Suprapubic skin (tissue), 4 donors: ENCODE data around the gene MORC1. TPM values are rescaled to one million over a fixed set of nuclear protein-coding genes. Genes with fewer than 3 reads are reported as not detected.

Source experiments
- DNase-seq, 2 donors: peaks; one replicate each; pipeline ENCODE4 v3.0.0-alpha.2; 2019; ENCODE audit warnings: low spot score in 2 of 2
- H3K27ac ChIP-seq: fragments of 200-600 bp; sonication (generic); one replicate; pipeline ENCODE4 v1.5.1; 2019
- H3K27me3 ChIP-seq: fragments of 200-600 bp; sonication (generic); one replicate; pipeline ENCODE4 v1.5.1; 2019
- H3K36me3 ChIP-seq: fragments of 200-600 bp; sonication (generic); one replicate; pipeline ENCODE4 v1.5.1; 2019
- H3K4me1 ChIP-seq: fragments of 200-600 bp; sonication (generic); one replicate; pipeline ENCODE4 v1.5.1; 2019
- H3K4me3 ChIP-seq: fragments of 200-600 bp; sonication (generic); one replicate; pipeline ENCODE4 v1.5.1; 2019; ENCODE audit warnings: mild to moderate bottlenecking
- H3K9me3 ChIP-seq: fragments of 200-600 bp; sonication (generic); one replicate; pipeline ENCODE4 v1.5.1; 2019
- EP300 ChIP-seq: sonication (generic); formaldehyde crosslinking; IDR thresholded peaks from one replicate; pipeline ENCODE4 v1.6.1; 2017; ENCODE audit warnings: antibody characterized with exemption
- POLR2A ChIP-seq, 2 donors: fragments of 450-650 bp; IDR thresholded peaks; one replicate each; pipeline ENCODE4 v1.6.1; 2017; ENCODE audit warnings: antibody characterized with exemption in 2 of 2, mild to moderate bottlenecking in 2 of 2, moderate library complexity in 2 of 2
- POLR2AphosphoS5 ChIP-seq, 3 donors: sonication (generic); formaldehyde crosslinking; IDR thresholded peaks; one replicate each; pipeline ENCODE4 v1.6.1; 2017; ENCODE audit warnings: antibody characterized with exemption in 3 of 3
- WGBS: methylation state at CpG from one replicate; pipeline ENCODE4 v1.1.5; 2018; 5-methylcytosine and 5-hydroxymethylcytosine counted together
- total RNA-seq, 4 donors: library from RNA; depleted of rRNA; stranded (reverse); fragments of >200 nt; gene quantifications; one replicate each; pipeline ENCODE4 v1.1.0, GENCODE V29; 2016
- TF ChIP-seq, protein P1 (sequence below), 2 donors: fragments of 200-600 bp in 1 of 2; fragments of 450-650 bp in 1 of 2; sonication (generic) in 1 of 2; IDR thresholded peaks; one replicate each; pipeline ENCODE4 v1.5.1; 2016 to 2019; ENCODE audit warnings: antibody characterized with exemption in 2 of 2, mild to moderate bottlenecking in 1 of 2, moderate library complexity in 1 of 2

The MORC1 gene
- total RNA-seq, 4 donors from 2014 or later: not detected

GRCh38 chr3:108947855-108948254 is 170.1 kb downstream of the MORC1 start:
- DNase-seq: no peak
- no peaks in the 10 kb centered on the region for H3K9me3 ChIP-seq
- no peaks in the 10 kb centered on the region for H3K4me1 ChIP-seq
- H3K27me3 ChIP-seq: no peaks in the 10 kb centered on the region
- TF ChIP-seq EP300: no peak
- TF ChIP-seq POLR2A (IDR thresholded peaks at IDR 0.05): no peak
- TF ChIP-seq, protein P1, sequence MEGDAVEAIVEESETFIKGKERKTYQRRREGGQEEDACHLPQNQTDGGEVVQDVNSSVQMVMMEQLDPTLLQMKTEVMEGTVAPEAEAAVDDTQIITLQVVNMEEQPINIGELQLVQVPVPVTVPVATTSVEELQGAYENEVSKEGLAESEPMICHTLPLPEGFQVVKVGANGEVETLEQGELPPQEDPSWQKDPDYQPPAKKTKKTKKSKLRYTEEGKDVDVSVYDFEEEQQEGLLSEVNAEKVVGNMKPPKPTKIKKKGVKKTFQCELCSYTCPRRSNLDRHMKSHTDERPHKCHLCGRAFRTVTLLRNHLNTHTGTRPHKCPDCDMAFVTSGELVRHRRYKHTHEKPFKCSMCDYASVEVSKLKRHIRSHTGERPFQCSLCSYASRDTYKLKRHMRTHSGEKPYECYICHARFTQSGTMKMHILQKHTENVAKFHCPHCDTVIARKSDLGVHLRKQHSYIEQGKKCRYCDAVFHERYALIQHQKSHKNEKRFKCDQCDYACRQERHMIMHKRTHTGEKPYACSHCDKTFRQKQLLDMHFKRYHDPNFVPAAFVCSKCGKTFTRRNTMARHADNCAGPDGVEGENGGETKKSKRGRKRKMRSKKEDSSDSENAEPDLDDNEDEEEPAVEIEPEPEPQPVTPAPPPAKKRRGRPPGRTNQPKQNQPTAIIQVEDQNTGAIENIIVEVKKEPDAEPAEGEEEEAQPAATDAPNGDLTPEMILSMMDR (IDR thresholded peaks at IDR 0.05): no peak
- no peak for TF ChIP-seq POLR2AphosphoS5 (IDR thresholded peaks at IDR 0.05)
- H3K36me3 ChIP-seq: no peaks in the 10 kb centered on the region
- no peak overlapping the region for H3K4me3 ChIP-seq
- H3K27ac ChIP-seq: no peak overlapping the region
- 62% methylated on average over 2 of the region's 2 CpGs for WGBS

- Histone ChIP-seq H3K36me3 (no peaks in the 10 kb centered on the region), H3K27me3 (no peaks in the 10 kb centered on the region), H3K4me1 (no peaks in the 10 kb centered on the region), H3K27ac (no peak overlapping the region), H3K4me3 (no peak overlapping the region), H3K9me3 (no peaks in the 10 kb centered on the region)
- WGBS: 84% methylated on average over 11 of the region's 11 CpGs
- no peak for DNase-seq
- TF ChIP-seq POLR2AphosphoS5 (IDR thresholded peaks at IDR 0.05): no peak
- TF ChIP-seq EP300: no peak
- TF ChIP-seq, protein P1 (IDR thresholded peaks at IDR 0.05): no peak
- no peak for TF ChIP-seq POLR2A (IDR thresholded peaks at IDR 0.05)
Measured at GRCh38 chr3:108946292-108947285, 171.3 kb downstream of the MORC1 start.

- 48% methylated on average over 5 of the region's 5 CpGs for WGBS
- H3K4me1 ChIP-seq: no peaks in the 10 kb centered on the region
- DNase-seq: no peak
- no peaks in the 10 kb centered on the region for H3K9me3 ChIP-seq
- no peaks in the 10 kb centered on the region for H3K36me3 ChIP-seq
- TF ChIP-seq, protein P1 (IDR thresholded peaks at IDR 0.05): no peak
- H3K27me3 ChIP-seq: no peaks in the 10 kb centered on the region
- H3K27ac ChIP-seq: no peak overlapping the region
- no peak overlapping the region for H3K4me3 ChIP-seq
Measured at GRCh38 chr3:108940568-108941263, 177.2 kb downstream of the MORC1 start.

GRCh38 chr3:108940166-108940565 is 177.8 kb downstream of the MORC1 start:
- TF ChIP-seq EP300 (no peak), POLR2AphosphoS5 (IDR thresholded peaks at IDR 0.05) (no peak), POLR2A (IDR thresholded peaks at IDR 0.05) (no peak)
- Histone ChIP-seq H3K36me3 (no peaks in the 10 kb centered on the region), H3K4me3 (no peak overlapping the region), H3K4me1 (no peaks in the 10 kb centered on the region), H3K9me3 (no peaks in the 10 kb centered on the region), H3K27me3 (no peaks in the 10 kb centered on the region), H3K27ac (no peak overlapping the region)
- WGBS: 71% methylated on average over 4 of the region's 4 CpGs
- DNase-seq: no peak

DNA sequence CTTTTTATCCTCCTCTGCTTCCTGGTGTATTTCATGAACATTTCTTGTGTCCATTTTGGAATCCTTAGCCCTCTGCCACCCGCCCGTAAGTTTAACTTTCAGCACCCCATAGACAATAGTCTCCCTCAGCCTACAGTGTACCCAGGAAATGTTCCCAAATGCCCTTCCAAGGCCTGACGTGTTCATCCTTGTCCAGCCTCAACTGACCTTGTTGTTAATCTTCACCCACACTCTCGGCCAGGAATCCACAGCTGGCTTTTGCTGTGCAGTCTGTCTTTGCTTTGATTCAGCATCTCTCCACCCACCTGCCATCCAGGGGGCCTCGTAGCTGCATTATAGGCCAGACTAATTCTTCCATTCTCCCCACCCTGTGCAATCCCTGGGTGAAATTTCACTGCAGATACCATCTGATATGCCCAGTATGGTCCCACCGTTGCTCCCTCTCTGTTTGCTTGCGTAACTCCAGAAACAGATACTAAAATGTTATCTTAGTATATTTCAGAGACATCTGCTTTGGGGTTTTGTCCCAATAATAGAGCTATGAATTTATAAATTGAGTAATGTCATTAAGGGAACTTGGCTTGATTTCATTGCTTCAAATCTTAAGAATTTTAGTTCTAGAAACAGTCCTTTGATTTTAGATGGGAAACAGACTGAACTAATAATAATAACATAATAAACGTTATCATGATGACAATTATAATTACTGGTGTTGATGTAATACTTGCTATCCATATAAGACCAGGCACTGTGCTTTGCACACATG is 180.8 kb downstream of the MORC1 start:
- Histone ChIP-seq H3K9me3 (no peaks in the 10 kb centered on the region), H3K27ac (no peak overlapping the region), H3K36me3 (no peaks in the 10 kb centered on the region), H3K27me3 (no peaks in the 10 kb centered on the region), H3K4me3 (no peak overlapping the region), H3K4me1 (no peaks in the 10 kb centered on the region)
- DNase-seq: no peak
- WGBS: 73% methylated on average over 8 of the region's 8 CpGs
- no peak for TF ChIP-seq POLR2A (IDR thresholded peaks at IDR 0.05)
- TF ChIP-seq, protein P1 (IDR thresholded peaks at IDR 0.05): no peak
- TF ChIP-seq POLR2AphosphoS5 (IDR thresholded peaks at IDR 0.05): no peak
- TF ChIP-seq EP300: no peak
